HG03039 (cell line): ENCODE measurements around the gene ST3GAL3.

Experiments used
- ATAC-seq: cut with Tn5 transposase; IDR thresholded peaks from one replicate; pipeline ENCODE4 v1.9.1; 2021; ENCODE audit warnings: mild to moderate bottlenecking, moderate library complexity; ENCODE audit not compliant: unreplicated experiment

Gene ST3GAL3

GRCh38 chr1:43978264-43978550 lies 270.9 kb downstream of the ST3GAL3 start:
- no peak for ATAC-seq

- ATAC-seq = no peak
These were observed 271.4 kb downstream of the ST3GAL3 start, which contains the start of gene B4GALT2 for GRCh38 chr1:43978551-43979260. Gene B4GALT2, plus strand, starts transcription at chr1:43979210. Its CDS starts 1,951 bp downstream, at chr1:43981161.

- ATAC-seq = no peak
These were observed 271.9 kb downstream of the ST3GAL3 start for GRCh38 chr1:43979261-43979527.

GRCh38 chr1:43979528-43980254 lies 272.4 kb downstream of the ST3GAL3 start:
- no peak for ATAC-seq

- no peak for ATAC-seq
These were observed 273.2 kb downstream of the ST3GAL3 start for GRCh38 chr1:43980255-43981134.
